GM15510 (cell line): Measurements from ENCODE around the gene SUV39H2.

ENCODE experiments used
- POLR2A ChIP-seq: IDR thresholded peaks from 3 replicates; pipeline ENCODE4 v1.6.1; 2011; ENCODE audit warnings: borderline replicate concordance; ENCODE audit not compliant: insufficient read length; ENCODE audit errors: extremely low read depth

Gene SUV39H2

GRCh38 chr10:14909101-14909500, 30.4 kb downstream of the SUV39H2 start:
- TF ChIP-seq POLR2A, result no peak

DNA sequence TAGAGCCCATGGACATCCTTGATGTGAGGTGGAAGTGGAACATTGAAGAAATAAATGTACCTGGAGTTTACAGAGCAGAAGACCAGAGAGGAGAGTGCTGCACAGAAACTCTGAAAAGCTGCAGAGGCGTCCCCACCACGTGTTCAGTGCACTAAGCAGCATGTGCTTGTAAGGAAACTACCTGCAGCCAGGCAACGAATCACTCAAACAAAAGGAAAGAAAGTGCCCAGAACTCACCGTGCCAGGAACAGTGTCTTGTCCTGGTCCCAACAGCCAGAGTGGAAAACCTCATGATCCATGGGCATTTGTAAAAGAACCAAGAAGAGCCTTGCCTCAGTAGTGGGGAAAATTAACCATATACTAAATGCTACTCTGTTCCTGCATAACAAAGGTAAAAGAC, 32.3 kb downstream of the SUV39H2 start:
- TF ChIP-seq POLR2A, result no peak

GRCh38 chr10:14911801-14912200, 33.1 kb downstream of the SUV39H2 start:
- no peak for TF ChIP-seq POLR2A

GRCh38 chr10:14916600-14916999, 37.9 kb downstream of the SUV39H2 start:
- no peak for TF ChIP-seq POLR2A

- no peak for TF ChIP-seq POLR2A
Measured at GRCh38 chr10:14917827-14918226, 39.2 kb downstream of the SUV39H2 start.

GRCh38 chr10:14918964-14919363, 40.3 kb downstream of the SUV39H2 start:
- TF ChIP-seq POLR2A, result no peak

DNA sequence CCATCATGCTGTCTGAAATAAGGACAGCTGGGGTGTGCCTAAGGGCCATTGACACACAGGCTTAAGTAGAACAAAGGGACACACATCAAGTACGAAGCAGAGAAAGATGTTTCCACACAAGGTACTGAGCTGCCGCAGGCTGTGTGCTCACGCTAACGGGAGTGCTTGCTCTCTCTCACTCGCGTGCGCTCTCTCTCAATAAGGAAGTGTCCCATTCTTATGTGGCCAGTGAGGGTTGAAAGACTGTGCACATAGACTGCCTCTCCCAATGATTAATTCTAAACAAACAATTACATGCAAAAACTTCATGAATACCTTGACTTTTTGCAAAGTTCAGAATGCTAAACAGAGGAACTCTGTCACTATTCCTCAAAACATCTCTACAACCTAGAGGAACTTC, 45.3 kb downstream of the SUV39H2 start:
- no peak for TF ChIP-seq POLR2A

DNA sequence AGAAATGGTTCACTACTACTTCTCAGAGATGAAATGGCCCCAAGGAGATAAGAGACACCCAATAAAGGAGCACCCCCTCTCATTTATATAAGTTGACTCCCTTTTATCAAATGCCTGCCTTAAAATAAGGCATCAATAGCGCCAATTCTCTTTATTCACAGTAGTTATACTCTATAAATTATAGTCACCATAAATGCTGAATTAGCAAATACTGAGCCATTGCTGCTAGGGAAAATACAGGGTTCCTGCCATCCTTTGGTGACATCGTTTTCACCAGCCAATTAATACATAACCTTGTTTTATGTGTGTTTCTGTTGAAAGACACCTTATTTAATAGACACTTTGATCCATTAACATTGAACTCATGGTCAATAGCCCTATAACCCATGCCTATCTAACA, 46.6 kb downstream of the SUV39H2 start:
- TF ChIP-seq POLR2A, result no peak

GRCh38 chr10:14926061-14926470, 47.4 kb downstream of the SUV39H2 start:
- TF ChIP-seq POLR2A, result no peak

DNA sequence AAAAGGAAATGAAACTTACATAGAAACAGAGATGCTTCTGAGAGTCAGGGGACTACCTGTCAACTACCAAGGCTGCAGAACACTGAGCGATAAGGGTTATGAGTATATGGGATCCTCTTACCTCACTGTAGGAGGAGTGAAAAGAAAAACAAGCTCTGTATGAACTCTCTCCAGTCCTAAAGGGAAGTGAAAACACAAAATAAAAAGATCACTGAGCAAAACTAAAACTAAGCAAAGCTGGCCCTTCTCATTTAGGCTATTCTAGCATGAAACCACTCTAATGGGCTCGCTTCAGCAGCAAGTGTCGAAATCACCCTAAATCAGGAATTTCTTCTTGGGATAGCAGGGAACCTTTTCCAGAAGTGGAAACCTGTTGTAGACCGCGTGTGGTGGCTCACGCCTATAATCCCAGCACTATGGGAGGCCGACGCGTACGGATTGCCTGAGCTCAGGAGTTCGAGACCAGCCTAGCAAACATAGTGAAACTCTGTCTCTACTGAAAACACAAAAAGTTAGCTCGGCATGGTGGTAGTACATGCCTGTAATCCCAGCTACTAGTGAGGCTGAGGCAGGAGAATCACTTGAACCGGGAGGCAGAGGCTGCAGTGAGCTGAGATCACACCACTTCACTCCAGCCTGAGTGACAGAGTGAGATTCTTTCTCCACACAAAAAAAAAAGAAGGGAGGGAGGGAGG, 48.2 kb downstream of the SUV39H2 start:
- no peak for TF ChIP-seq POLR2A

- no peak for TF ChIP-seq POLR2A
Measured at GRCh38 chr10:14930610-14931009, 51.9 kb downstream of the SUV39H2 start.

- no peak for TF ChIP-seq POLR2A
Measured at GRCh38 chr10:14936584-14936983, 57.9 kb downstream of the SUV39H2 start.

DNA sequence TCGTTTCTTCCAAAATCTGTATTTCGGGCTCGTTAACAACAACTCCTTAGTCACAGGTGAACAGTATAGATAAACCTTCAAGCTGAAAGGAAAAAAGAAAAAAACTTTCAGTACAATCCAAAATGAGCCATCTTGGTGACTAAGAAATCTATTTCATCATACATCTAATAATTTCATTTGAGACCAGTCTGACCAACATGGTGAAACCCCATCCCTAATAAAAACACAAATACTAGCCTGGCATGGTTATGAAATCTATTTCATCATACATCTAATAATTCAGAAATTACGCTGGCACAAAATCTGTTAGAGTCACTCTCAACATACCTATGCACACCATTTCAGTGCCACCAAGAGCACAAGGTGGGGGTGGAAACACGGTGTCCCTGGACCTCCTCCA, 66.4 kb downstream of the SUV39H2 start:
- no peak for TF ChIP-seq POLR2A

GRCh38 chr10:14947268-14947667, 68.6 kb downstream of the SUV39H2 start:
- no peak for TF ChIP-seq POLR2A

GRCh38 chr10:14949291-14949690, 70.6 kb downstream of the SUV39H2 start:
- TF ChIP-seq POLR2A, result no peak

- TF ChIP-seq POLR2A, result no peak
Measured at GRCh38 chr10:14952851-14953423, 74.3 kb downstream of the SUV39H2 start.
